ENCODE results near the gene NAB1. TPM values are rescaled to one million over a fixed set of nuclear protein-coding genes. Genes with fewer than 3 reads are reported as not detected.
A peak's percentile ranks its signal among the peaks of the same experiment; 100 is the strongest.

NAB1 gene
- polyA plus RNA-seq, 1 of the 3 experiments (the other 2 are of a cell fraction), result 9.7 TPM

DNA sequence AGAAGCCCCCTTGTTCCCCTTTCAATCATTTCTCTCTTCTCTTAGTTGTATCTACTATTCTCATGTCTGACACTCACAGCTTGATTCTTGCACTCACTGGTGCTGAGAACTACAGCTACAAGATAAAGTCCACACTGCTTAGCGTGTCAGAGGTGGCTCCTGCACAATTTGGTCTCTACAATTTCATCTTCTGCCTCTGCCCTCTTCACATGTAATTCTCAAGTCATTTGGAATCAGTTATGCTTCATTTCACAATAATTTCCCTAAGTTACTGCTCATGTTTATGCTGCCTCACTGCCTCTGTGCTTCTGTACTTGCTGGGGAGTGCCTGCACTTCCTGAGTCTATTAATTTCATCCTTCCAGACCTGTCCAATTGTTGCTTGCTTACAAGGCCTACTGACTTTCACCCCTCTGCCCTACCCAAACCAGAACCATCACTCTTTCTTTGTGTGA is 11.6 kb upstream of the NAB1 start:
- H3K36me3 ChIP-seq (replicated peaks in 1 of 2; ENCODE audit: control insufficient read depth in 1 of 2, insufficient read depth in 2 of 2, low read length in 1 of 2), result no peaks in the 10 kb centered on the region
- CTCF ChIA-PET, result interaction anchor here (1.3 kb wide), 1 partner anchor 60 kb away, joined by 3 read pairs; no protein-coding TSS in a partner anchor
- H3K4me3 ChIP-seq (ENCODE audit: low read depth in 2 of 2, low read length in 1 of 2), result no peak overlapping the region
- no peaks in the 10 kb centered on the region for H3K79me2 ChIP-seq (ENCODE audit: insufficient read depth)
- no peak for TF ChIP-seq ELF1 (IDR thresholded peaks at IDR 0.05)
- TF ChIP-seq, protein P1, sequence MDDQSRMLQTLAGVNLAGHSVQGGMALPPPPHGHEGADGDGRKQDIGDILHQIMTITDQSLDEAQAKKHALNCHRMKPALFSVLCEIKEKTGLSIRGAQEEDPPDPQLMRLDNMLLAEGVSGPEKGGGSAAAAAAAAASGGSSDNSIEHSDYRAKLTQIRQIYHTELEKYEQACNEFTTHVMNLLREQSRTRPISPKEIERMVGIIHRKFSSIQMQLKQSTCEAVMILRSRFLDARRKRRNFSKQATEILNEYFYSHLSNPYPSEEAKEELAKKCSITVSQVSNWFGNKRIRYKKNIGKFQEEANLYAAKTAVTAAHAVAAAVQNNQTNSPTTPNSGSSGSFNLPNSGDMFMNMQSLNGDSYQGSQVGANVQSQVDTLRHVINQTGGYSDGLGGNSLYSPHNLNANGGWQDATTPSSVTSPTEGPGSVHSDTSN (IDR thresholded peaks at IDR 0.05), result no peak
- TF ChIP-seq IRF3 (IDR thresholded peaks at IDR 0.05; ENCODE audit: low read depth, low read length), result no peak
- TF ChIP-seq REST (IDR thresholded peaks at IDR 0.05; ENCODE audit: low read depth, low read length), result no peak
- no peak for TF ChIP-seq MXI1 (IDR thresholded peaks at IDR 0.05; ENCODE audit: low read depth, low read length)
- TF ChIP-seq RXRA (IDR thresholded peaks at IDR 0.05; ENCODE audit: borderline replicate concordance, low read depth), result no peak
- TF ChIP-seq MAX (IDR thresholded peaks at IDR 0.05; ENCODE audit: low read depth), result no peak
- no peak for TF ChIP-seq RAD21 (IDR thresholded peaks at IDR 0.05; ENCODE audit: low read length)
- TF ChIP-seq JUND (IDR thresholded peaks at IDR 0.05), result no peak
- no peak for TF ChIP-seq GABPA (IDR thresholded peaks at IDR 0.05; ENCODE audit: low read depth)
- TF ChIP-seq NFIC (IDR thresholded peaks at IDR 0.05; ENCODE audit: borderline replicate concordance), result no peak
- no peak for TF ChIP-seq NRF1 (IDR thresholded peaks at IDR 0.05; ENCODE audit: low read depth, low read length)
- TF ChIP-seq, protein P2, sequence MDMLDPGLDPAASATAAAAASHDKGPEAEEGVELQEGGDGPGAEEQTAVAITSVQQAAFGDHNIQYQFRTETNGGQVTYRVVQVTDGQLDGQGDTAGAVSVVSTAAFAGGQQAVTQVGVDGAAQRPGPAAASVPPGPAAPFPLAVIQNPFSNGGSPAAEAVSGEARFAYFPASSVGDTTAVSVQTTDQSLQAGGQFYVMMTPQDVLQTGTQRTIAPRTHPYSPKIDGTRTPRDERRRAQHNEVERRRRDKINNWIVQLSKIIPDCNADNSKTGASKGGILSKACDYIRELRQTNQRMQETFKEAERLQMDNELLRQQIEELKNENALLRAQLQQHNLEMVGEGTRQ (IDR thresholded peaks at IDR 0.05; ENCODE audit: borderline replicate concordance, low read depth, low read length), result no peak
- TF ChIP-seq SMC3 (IDR thresholded peaks at IDR 0.05; ENCODE audit: low read depth, low read length), result no peak
- TF ChIP-seq EP300 (IDR thresholded peaks at IDR 0.05; ENCODE audit: borderline replicate concordance in 1 of 2, low read depth in 1 of 2, low read length in 1 of 2), result no peak
- no peak for TF ChIP-seq FOSL2 (IDR thresholded peaks at IDR 0.05; ENCODE audit: borderline replicate concordance, low read depth)
- TF ChIP-seq GATA2 (CRISPR knock-in tag; IDR thresholded peaks at IDR 0.05), result no peak
- TF ChIP-seq POLR2AphosphoS5 (IDR thresholded peaks at IDR 0.05; ENCODE audit: low read depth, low read length), result no peak
- TF ChIP-seq SIN3A (IDR thresholded peaks at IDR 0.05; ENCODE audit: borderline replicate concordance, low read depth, low read length), result no peak
- H4K20me1 ChIP-seq (ENCODE audit: insufficient read depth), result no peaks in the 10 kb centered on the region
- H3K4me1 ChIP-seq (ENCODE audit: control insufficient read depth in 1 of 2, insufficient read depth in 2 of 2, low read depth in 1 of 2, low read length in 1 of 2), result peaks cover 12 to 15% of the 10 kb centered on the region in 2 experiments
- POLR2A ChIA-PET, result interaction anchor here (0.5 kb wide), 1 partner anchor 11 kb away, joined by 4 read pairs; the partner anchor contains the start of gene NAB1
- H3K27ac ChIP-seq (ENCODE audit: low read depth in 2 of 2, low read length in 1 of 2), result peak overlapping the region; percentile 16 to 75; a peak in 2 of 4 replicates
- peaks cover 14% of the 10 kb centered on the region for H3F3A ChIP-seq (replicated peaks; ENCODE audit: insufficient read depth)
- no peaks in the 10 kb centered on the region for H3K27me3 ChIP-seq (ENCODE audit: insufficient read depth)
- peak overlapping the region; percentile 13; the same call in 1 of the 2 replicates for H3K4me2 ChIP-seq
- H3K9me3 ChIP-seq, result no peaks in the 10 kb centered on the region
- no peak overlapping the region for H3K9ac ChIP-seq
- WGBS (ENCODE audit: low lambda C conversion rate), result 73% methylated on average over 1 of the region's 1 CpG
- no peaks in the 10 kb centered on the region for H3K9me2 ChIP-seq
- DNase-seq, result no peak
- H2AFZ ChIP-seq (ENCODE audit: low read depth), result peak overlapping the region; percentile 66; the same call in 1 of the 2 replicates

Data from SK-N-SH (cell line).